Kidney glomerular epithelial cell (primary cell): ENCODE measurements around the gene MTA1.

ENCODE experiments used
- DNase-seq: peaks from one replicate; lab custom pipeline; 2025; lab: John Stamatoyannopoulos, UW

The MTA1 gene

DNA sequence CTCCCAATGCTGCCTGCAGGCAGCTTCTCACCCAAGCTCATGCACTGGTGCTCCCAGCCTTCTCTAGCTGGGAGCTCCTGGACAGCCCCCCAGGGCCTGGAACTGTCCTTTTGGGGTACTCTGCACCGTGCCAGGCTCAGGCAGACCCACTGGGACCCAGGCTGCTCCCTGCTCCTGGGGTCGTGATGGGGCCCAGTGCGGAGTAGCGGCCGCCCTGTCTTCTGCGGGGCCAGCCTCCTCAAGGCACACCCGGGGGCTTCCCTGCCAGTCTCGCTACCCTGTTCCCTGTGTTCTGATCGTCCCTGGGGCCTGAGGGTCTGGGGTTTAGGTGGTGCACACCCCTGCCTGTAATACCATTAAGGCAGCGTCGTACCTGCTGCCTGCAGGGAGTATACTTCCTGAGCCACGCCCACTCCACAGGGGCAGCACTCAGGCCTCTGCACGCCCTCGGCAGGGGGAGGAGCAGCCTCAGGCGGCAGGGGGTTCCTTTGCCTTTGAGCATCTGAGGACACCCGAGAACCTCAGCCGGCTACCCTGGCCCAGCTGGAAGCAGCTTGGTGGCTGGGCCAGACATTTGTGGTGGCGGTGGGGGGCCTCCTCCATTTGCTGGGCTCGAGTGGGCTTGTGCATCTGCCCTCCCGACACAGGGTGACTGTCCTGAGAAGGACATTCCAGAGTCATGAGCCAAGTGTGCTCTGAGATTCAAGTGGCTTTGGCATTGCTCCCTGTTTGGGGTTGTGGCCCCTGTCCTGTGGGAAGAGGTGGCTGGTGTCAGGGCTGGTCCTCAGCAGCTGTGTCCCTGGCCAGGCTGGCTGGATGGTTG, 45.8 kb downstream of the MTA1 start:
- no peak for DNase-seq

DNA sequence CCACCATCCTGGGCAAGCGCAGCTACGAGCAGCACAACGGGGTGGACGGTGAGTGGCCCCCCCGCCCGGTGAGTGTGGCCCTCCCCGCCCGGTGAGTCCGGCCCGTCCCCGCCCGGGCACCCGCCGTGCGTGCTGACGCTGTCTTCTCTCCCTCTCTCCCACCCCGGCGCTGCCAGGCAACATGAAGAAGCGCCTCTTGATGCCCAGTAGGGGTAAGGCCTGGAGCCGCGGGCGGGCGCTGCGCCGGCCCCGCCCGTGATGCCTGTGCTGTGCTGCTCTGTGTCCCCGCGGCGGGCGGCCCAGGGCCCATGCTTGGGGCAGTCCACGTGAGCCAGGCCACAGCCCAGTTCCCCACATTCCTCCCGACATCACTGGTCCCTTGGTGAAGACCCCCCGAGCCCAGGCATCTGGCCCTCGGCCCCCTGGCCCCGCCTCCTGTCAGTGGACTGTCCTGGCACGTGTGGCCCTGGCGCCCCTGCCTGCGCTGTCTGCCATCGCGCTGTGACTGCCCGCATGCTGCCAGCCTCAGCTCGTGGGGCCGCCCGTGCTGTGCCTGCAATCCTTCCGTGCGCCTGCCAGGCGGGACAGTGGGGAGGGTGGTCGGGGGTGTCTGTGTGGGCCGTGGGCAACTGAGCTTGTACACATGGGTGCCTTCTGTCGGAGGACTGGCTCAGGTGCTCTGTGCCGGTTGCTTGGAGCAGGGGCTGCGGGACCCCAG, 47.1 kb downstream of the MTA1 start:
- no peak for DNase-seq

DNA sequence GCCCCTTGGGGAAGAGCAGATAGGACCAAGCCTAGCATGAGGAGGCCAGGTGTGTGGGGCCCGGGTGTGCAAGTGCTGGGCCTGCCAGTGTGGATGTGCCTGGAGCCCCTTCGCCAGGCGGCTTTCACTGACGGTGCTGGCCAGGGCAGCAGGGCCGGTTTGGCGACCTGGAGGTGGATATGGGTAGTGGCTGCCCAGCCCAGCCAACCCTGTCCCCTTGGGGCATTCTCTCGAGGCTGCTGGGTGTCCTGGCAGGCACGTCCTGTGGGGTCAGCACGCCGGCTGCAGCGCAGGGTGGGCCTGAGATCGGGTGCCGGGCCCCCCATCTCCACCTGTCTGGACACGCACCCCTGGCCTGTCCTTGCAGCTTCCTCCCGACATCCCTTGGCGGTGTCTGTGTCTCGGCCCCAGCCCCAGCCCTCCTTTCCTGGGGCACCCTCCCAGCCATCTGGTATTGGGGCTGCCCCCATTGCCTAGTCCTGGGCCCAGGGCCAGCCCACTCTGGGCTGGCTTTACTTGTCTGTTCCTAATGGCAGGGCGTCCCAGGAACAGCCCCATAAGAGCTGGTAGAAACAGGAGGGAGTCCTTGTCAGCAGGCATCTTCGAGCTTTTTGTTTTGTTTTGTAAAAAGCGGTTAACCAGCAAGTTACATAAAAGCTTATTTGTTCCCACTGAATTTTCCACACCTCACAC, 47.8 kb downstream of the MTA1 start:
- no peak for DNase-seq

- no peak for DNase-seq
These were observed 48.4 kb downstream of the MTA1 start for GRCh38 chr14:105467942-105468471.

GRCh38 chr14:105468621-105469241, 49.1 kb downstream of the MTA1 start:
- no peak for DNase-seq

DNA sequence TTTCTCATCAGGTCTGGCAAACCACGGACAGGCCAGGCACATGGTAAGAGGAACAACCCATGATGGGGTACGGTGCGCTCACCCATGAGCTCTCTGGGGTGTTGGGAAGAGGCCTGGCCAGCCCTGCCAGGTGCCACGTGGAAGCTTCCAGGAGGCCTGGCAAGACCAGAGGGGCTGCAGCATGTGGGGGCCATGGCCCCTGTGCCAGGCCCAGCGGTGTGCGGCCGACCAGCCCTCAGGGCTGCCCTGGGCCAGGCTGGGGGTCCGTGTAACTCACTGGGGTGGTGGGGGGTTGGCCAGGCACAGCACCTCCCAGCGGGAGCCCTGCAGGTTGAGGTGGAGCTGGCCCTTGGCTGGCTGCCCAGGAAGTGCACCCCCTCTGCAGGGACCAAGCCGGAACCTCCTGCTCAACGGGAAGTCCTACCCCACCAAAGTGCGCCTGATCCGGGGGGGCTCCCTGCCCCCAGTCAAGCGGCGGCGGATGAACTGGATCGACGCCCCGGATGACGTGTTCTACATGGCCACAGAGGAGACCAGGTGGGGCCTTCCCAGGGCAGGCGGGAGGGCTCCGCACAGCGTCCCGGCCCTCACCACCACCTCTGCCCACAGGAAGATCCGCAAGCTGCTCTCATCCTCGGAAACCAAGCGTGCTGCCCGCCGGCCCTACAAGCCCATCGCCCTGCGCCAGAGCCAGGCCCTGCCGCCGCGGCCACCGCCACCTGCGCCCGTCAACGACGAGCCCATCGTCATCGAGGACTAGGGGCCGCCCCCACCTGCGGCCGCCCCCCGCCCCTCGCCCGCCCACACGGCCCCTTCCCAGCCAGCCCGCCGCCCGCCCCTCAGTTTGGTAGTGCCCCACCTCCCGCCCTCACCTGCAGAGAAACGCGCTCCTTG, 50.1 kb downstream of the MTA1 start:
- DNase-seq: no peak

- DNase-seq: no peak
These were observed 51.0 kb downstream of the MTA1 start for GRCh38 chr14:105470350-105471296.

DNA sequence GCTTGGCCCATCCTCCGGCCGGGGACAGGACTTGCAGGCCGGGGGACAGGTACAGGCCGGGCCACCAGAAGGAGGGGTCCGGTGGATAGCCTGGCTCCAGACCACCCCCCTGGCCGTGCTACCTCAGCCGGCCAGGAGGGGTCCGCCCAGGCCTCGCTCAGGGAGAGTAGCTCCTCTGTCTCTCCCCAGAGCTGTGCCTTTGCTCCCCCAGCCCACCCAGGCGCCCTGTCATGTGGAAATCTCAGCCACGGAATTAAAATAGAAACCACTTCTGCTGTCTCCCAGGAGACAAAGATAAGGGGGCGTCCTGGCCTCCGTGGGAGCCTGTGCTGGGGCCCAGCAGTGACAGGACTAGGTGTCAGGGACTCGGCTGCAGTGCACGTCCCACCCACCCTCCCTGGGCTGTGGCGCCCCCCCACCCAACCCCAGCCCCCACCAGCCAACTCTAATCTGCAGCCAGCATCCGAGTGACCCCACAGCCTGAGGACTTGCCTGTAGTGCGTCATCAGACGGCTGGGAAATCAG, 51.7 kb downstream of the MTA1 start:
- DNase-seq: no peak

- no peak for DNase-seq
These were observed 52.3 kb downstream of the MTA1 start for GRCh38 chr14:105471823-105472485.

DNA sequence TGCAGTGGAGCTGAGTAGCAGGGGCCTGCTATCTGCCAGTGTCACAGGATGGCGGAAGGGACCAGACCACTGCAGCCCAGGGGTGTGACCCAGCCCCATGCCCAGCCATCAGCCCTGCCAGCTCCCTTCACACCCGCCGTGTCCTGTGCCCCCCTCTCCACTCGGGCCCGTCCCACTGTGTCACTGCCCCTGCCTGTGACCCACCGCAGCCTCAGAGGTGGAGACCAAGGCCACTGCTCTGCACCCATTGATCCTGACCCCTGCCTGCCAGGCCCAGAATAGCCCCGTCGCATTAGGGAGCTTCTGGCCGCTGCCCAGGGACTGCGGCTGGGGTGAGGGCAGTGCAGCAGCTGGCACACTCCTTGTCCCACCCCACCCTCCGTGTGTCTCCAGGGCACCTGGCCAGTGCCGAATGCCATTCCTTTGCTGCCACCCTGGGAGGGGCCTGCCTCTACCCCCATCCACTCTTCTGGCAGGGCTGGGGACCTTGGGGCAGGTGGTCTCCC, 52.9 kb downstream of the MTA1 start:
- DNase-seq: no peak

DNA sequence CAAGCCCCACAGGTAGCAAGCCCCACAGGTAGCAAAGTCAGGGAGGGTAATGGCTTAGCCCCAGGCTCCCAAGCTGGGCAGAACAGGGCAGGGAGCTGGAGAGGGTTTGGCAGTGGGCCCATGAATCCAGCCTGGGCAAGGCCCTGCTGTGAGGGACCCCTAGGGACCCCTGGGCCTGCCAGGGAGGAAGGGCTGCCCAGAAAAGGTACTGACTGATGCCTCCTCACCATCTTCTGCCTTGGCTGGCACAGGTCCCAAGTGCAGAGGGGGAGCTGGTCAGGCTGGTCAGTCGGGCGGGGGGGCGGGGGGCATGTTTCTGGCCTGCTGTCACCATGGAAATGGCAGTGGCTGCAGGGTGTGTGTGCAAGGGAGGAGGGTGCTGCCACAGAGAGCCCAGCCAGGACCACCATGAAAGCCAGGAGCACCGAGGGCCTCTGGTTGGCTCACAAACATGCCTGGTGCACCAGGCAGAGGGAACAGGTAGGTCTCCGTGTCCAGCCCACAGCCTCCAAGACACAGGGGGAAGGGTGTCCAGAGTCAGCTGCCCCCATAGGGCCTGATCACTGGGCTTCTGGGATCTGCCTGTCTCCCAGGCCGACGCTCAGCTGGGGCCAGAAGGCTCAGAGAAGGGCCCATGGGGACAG, 53.5 kb downstream of the MTA1 start:
- DNase-seq: no peak

GRCh38 chr14:105473677-105474482, 54.3 kb downstream of the MTA1 start:
- DNase-seq: peak; percentile 67

GRCh38 chr14:105474483-105475268, 55.0 kb downstream of the MTA1 start, which contains the start of gene CRIP2:
CRIP2 (plus strand) TSS chr14:105474821; CDS start chr14:105474863, 42 bp downstream.
- no peak for DNase-seq

DNA sequence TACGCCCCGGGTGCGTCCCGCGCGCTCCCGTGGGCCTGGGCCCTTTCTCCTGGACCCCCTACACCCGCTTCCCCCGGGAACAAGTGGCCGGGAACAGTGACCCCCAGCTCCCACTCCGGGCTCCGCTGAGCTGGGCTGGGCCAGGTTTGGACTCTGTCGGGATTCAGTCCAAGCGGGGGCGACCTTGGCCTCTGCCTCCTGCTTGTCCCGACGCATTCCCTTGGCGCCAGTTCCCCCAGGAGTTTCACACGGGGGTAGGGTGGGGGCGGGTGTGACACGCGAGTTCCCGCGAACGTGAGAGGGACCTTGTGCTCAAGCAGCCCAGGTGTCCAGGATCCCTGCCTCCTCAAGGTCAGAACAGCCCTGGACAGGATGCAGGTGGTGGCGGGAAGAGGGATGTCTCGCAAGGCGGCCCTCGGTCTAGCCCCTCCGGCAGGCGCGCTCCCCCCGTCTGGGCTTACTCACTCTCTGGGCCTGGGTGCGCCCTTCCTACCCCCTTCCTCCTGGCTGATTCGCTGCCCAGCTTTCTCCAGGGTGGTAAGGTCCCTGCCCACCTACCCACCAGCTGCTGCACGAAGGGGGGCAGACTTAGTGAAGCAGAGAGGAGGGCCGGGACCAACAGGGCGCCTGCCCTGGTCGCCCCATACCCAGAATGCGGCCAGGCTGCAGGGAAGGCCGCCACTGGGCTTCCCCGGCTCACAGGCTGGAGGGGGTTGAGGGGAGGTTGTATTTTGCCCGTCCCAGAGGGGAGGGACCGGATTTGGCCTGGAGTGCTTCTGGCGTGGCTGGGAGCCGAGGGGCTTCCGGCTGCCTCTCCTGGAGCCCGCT, 55.9 kb downstream of the MTA1 start:
- DNase-seq: peak; percentile 52

DNA sequence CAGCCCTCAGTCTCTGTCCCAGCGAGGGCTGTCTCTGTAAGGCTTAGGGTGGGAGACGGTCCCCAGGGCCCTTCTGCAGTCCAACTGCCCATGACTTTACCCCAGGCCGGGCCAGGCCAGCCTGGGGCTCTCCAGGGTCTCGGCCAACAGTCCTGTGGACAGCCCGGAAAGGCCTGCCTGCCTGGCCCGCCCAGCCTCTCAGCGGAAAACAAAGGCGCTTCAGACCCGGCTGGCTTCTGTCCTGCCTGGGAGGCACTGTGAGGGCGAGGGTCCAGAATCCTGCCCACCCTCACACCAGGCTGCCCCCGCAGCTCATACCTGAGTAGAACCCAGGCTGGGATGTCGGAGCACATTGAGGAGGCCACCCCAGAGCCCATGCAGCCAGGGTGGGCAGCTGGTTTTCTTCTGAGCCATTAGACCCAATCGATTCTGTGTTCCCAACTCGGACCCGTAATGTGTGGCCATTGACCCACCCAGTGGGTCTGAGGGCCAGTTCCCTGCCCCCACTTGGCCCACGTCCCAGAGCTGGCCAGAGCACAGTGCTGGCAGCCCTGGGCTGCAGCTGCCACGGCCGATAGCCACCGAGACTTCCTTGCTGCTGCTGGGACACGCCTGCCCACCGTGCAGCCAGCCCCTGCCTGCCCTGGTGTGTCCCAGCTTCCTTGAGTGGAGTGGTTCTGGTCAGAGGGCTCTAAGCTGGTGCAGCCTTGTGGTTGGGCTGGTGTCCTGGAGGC, 56.6 kb downstream of the MTA1 start:
- DNase-seq: peak; percentile 34
